ENCODE data around the gene PBX3.

PBX3 gene

GRCh38 chr9:125795970-125796596 is 48.9 kb downstream of the PBX3 start:
- H3K27me3 ChIP-seq (ENCODE audit: insufficient read depth, low read length, poor library complexity, severe bottlenecking), result no peaks in the 10 kb centered on the region
- no peaks in the 10 kb centered on the region for H3F3A ChIP-seq (ENCODE audit: low read depth)
- H3K9ac ChIP-seq (ENCODE audit: low read depth, low read length, poor library complexity, severe bottlenecking), result no peak overlapping the region
- peaks cover 51% of the 10 kb centered on the region for H3K79me2 ChIP-seq (ENCODE audit: insufficient read depth, low read length)
- H3K4me3 ChIP-seq (ENCODE audit: low read length, poor library complexity, severe bottlenecking), result no peak overlapping the region
- H4K20me1 ChIP-seq (ENCODE audit: insufficient read depth, low read length, poor library complexity, severe bottlenecking), result no peaks in the 10 kb centered on the region
- no peaks in the 10 kb centered on the region for H3K9me3 ChIP-seq (ENCODE audit: insufficient read depth, low read depth, low read length)
- no peak overlapping the region for H2AFZ ChIP-seq (ENCODE audit: low read length)
- no peak for TF ChIP-seq EZH2phosphoT487 (IDR thresholded peaks at IDR 0.05; ENCODE audit: borderline replicate concordance)
- TF ChIP-seq, protein P1, sequence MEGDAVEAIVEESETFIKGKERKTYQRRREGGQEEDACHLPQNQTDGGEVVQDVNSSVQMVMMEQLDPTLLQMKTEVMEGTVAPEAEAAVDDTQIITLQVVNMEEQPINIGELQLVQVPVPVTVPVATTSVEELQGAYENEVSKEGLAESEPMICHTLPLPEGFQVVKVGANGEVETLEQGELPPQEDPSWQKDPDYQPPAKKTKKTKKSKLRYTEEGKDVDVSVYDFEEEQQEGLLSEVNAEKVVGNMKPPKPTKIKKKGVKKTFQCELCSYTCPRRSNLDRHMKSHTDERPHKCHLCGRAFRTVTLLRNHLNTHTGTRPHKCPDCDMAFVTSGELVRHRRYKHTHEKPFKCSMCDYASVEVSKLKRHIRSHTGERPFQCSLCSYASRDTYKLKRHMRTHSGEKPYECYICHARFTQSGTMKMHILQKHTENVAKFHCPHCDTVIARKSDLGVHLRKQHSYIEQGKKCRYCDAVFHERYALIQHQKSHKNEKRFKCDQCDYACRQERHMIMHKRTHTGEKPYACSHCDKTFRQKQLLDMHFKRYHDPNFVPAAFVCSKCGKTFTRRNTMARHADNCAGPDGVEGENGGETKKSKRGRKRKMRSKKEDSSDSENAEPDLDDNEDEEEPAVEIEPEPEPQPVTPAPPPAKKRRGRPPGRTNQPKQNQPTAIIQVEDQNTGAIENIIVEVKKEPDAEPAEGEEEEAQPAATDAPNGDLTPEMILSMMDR (conservative IDR thresholded peaks at IDR 0.05; ENCODE audit: low read length), result no peak
- H3K9me2 ChIP-seq (replicated peaks; ENCODE audit: low read depth, low read length), result no peaks in the 10 kb centered on the region
- H3K4me1 ChIP-seq (ENCODE audit: insufficient read depth, low read length, poor library complexity, severe bottlenecking), result peaks cover 12% of the 10 kb centered on the region
- peaks cover 20% of the 10 kb centered on the region for H3K36me3 ChIP-seq (ENCODE audit: insufficient read depth, low read length)
- no peak overlapping the region for H3K4me2 ChIP-seq (ENCODE audit: low read depth, low read length, poor library complexity, severe bottlenecking)

DNA sequence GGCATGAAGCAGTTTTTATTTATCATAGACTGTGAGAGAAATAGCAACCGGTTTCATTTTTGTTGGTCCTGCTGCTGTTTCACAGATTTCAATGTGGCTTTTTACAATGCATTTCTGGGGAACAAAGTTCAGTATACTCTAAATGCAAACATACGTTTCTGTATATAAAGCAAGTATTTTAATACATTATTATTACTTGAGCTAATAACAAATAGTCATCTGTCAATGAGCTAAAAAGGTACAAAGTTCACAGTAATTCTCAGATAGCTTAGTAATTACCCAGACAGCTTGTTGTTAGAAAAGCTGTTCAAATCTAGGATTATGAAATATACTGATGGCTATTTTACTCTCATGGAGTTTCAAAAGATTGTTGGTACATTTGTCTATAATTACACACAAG is 50.8 kb downstream of the PBX3 start:
- Histone ChIP-seq H3K36me3 (ENCODE audit: insufficient read depth, low read length) (peaks cover 32% of the 10 kb centered on the region), H3K9ac (ENCODE audit: low read depth, low read length, poor library complexity, severe bottlenecking) (no peak overlapping the region), H3K4me2 (ENCODE audit: low read depth, low read length, poor library complexity, severe bottlenecking) (peak overlapping the region; percentile 40), H3K4me3 (ENCODE audit: low read length, poor library complexity, severe bottlenecking) (no peak overlapping the region), H3K9me2 (replicated peaks; ENCODE audit: low read depth, low read length) (no peaks in the 10 kb centered on the region), H2AFZ (ENCODE audit: low read length) (no peak overlapping the region), H3K4me1 (ENCODE audit: insufficient read depth, low read length, poor library complexity, severe bottlenecking) (peaks cover 12% of the 10 kb centered on the region), H3F3A (ENCODE audit: low read depth) (no peaks in the 10 kb centered on the region), H4K20me1 (ENCODE audit: insufficient read depth, low read length, poor library complexity, severe bottlenecking) (no peaks in the 10 kb centered on the region), H3K27me3 (ENCODE audit: insufficient read depth, low read length, poor library complexity, severe bottlenecking) (no peaks in the 10 kb centered on the region), H3K9me3 (ENCODE audit: insufficient read depth, low read depth, low read length) (no peaks in the 10 kb centered on the region), H3K79me2 (ENCODE audit: insufficient read depth, low read length) (peaks cover 43% of the 10 kb centered on the region)
- no peak for TF ChIP-seq EZH2phosphoT487 (IDR thresholded peaks at IDR 0.05; ENCODE audit: borderline replicate concordance)
- TF ChIP-seq, protein P1 (conservative IDR thresholded peaks at IDR 0.05; ENCODE audit: low read length), result no peak

GRCh38 chr9:125803526-125803925 is 56.4 kb downstream of the PBX3 start:
- no peak overlapping the region for H3K9ac ChIP-seq (ENCODE audit: low read depth, low read length, poor library complexity, severe bottlenecking)
- H3K9me2 ChIP-seq (replicated peaks; ENCODE audit: low read depth, low read length), result no peaks in the 10 kb centered on the region
- no peak overlapping the region for H3K4me3 ChIP-seq (ENCODE audit: low read length, poor library complexity, severe bottlenecking)
- no peak overlapping the region for H3K4me2 ChIP-seq (ENCODE audit: low read depth, low read length, poor library complexity, severe bottlenecking)
- H3K4me1 ChIP-seq (ENCODE audit: insufficient read depth, low read length, poor library complexity, severe bottlenecking), result no peaks in the 10 kb centered on the region
- TF ChIP-seq, protein P1 (conservative IDR thresholded peaks at IDR 0.05; ENCODE audit: low read length), result no peak
- TF ChIP-seq EZH2phosphoT487 (IDR thresholded peaks at IDR 0.05; ENCODE audit: borderline replicate concordance), result no peak
- peaks cover 23% of the 10 kb centered on the region for H3K36me3 ChIP-seq (ENCODE audit: insufficient read depth, low read length)
- H3K79me2 ChIP-seq (ENCODE audit: insufficient read depth, low read length), result peaks cover 36% of the 10 kb centered on the region; the same call in 1 of the 2 replicates
- H3K9me3 ChIP-seq (ENCODE audit: insufficient read depth, low read depth, low read length), result no peaks in the 10 kb centered on the region
- no peaks in the 10 kb centered on the region for H3K27me3 ChIP-seq (ENCODE audit: insufficient read depth, low read length, poor library complexity, severe bottlenecking)
- no peak overlapping the region for H2AFZ ChIP-seq (ENCODE audit: low read length)
- no peaks in the 10 kb centered on the region for H3F3A ChIP-seq (ENCODE audit: low read depth)
- H4K20me1 ChIP-seq (ENCODE audit: insufficient read depth, low read length, poor library complexity, severe bottlenecking), result no peaks in the 10 kb centered on the region
